Glutamatergic neuron (in vitro differentiated cells): Measurements from ENCODE around the gene ROBO1. TPM values are rescaled to one million over a fixed set of nuclear protein-coding genes. Genes with fewer than 3 reads are reported as not detected.
A peak's percentile ranks its signal among the peaks of the same experiment; 100 is the strongest.

Experiments used
- DNase-seq: peaks from one replicate; pipeline ENCODE4 v3.0.0; 2022
- H3K27ac Mint-ChIP-seq: one replicate; pipeline ENCODE4 v1.8.0; 2020; ENCODE audit warnings: mild to moderate bottlenecking, mixed read lengths, inconsistent platforms; ENCODE audit not compliant: unreplicated experiment
- H3K27me3 Mint-ChIP-seq: one replicate; pipeline ENCODE4 v1.8.0; 2020; ENCODE audit warnings: mild to moderate bottlenecking, moderate library complexity, mixed read lengths, inconsistent platforms; ENCODE audit not compliant: unreplicated experiment
- H3K36me3 Mint-ChIP-seq: one replicate; pipeline ENCODE4 v1.8.0; 2020; ENCODE audit warnings: mild to moderate bottlenecking, mixed read lengths, inconsistent platforms; ENCODE audit not compliant: unreplicated experiment
- H3K4me1 Mint-ChIP-seq: one replicate; pipeline ENCODE4 v1.8.0; 2020; ENCODE audit warnings: mild to moderate bottlenecking, low read depth, mixed read lengths, inconsistent platforms; ENCODE audit not compliant: unreplicated experiment
- H3K4me3 Mint-ChIP-seq: one replicate; pipeline ENCODE4 v1.8.0; 2020; ENCODE audit warnings: mild to moderate bottlenecking, mixed read lengths, inconsistent platforms; ENCODE audit not compliant: unreplicated experiment
- H3K9me3 Mint-ChIP-seq: one replicate; pipeline ENCODE4 v1.8.0; 2020; ENCODE audit warnings: mild to moderate bottlenecking, moderate library complexity, mixed read lengths, inconsistent platforms; ENCODE audit not compliant: unreplicated experiment
- CTCF ChIP-seq: fragments of 200-600 bp; sonication (generic); IDR thresholded peaks from one replicate; pipeline ENCODE4 v1.5.0; 2021; ENCODE audit not compliant: partially characterized antibody, unreplicated experiment
- total RNA-seq: library from RNA; stranded (reverse); fragmentation: NEBNext Ultra II Directional; extraction: Animal tissue kit (Norgen Biotek cat#: 25700); gene quantifications from one replicate; pipeline ENCODE4 v1.2.1, GENCODE V29; 2021; ENCODE audit not compliant: unreplicated experiment

Gene ROBO1
- total RNA-seq, 1 donor from 2014 or later: 505 TPM

- TF ChIP-seq CTCF: no peak
- H3K27ac Mint-ChIP-seq: no peak overlapping the region
- no peaks in the 10 kb centered on the region for H3K27me3 Mint-ChIP-seq
- H3K4me3 Mint-ChIP-seq: no peak overlapping the region
- no peaks in the 10 kb centered on the region for H3K9me3 Mint-ChIP-seq
- H3K36me3 Mint-ChIP-seq: no peaks in the 10 kb centered on the region
- DNase-seq: no peak
- peaks cover 4% of the 10 kb centered on the region for H3K4me1 Mint-ChIP-seq
These were observed 384.3 kb downstream of the ROBO1 start for GRCh38 chr3:79383402-79384012.

- no peak for DNase-seq
- Mint-ChIP-seq H3K27me3 (peaks cover 3% of the 10 kb centered on the region), H3K27ac (no peak overlapping the region), H3K9me3 (no peaks in the 10 kb centered on the region), H3K36me3 (no peaks in the 10 kb centered on the region), H3K4me1 (peaks cover 4% of the 10 kb centered on the region), H3K4me3 (no peak overlapping the region)
- no peak for TF ChIP-seq CTCF
These were observed 387.2 kb downstream of the ROBO1 start for GRCh38 chr3:79380581-79380980.

GRCh38 chr3:79378064-79378463 is 389.7 kb downstream of the ROBO1 start:
- no peak overlapping the region for H3K27ac Mint-ChIP-seq
- no peak overlapping the region for H3K4me3 Mint-ChIP-seq
- TF ChIP-seq CTCF: no peak
- no peaks in the 10 kb centered on the region for H3K9me3 Mint-ChIP-seq
- no peaks in the 10 kb centered on the region for H3K36me3 Mint-ChIP-seq
- peaks cover 3% of the 10 kb centered on the region for H3K27me3 Mint-ChIP-seq
- DNase-seq: no peak
- H3K4me1 Mint-ChIP-seq: no peaks in the 10 kb centered on the region

- H3K4me1 Mint-ChIP-seq: peaks cover 7% of the 10 kb centered on the region
- H3K9me3 Mint-ChIP-seq: no peaks in the 10 kb centered on the region
- no peak overlapping the region for H3K27ac Mint-ChIP-seq
These were observed 398.5 kb downstream of the ROBO1 start for GRCh38 chr3:79369306-79369705.

More at GRCh38 chr3:79369306-79369705, 398.5 kb downstream of the ROBO1 start:
- H3K27me3 Mint-ChIP-seq: no peaks in the 10 kb centered on the region
- DNase-seq: no peak
- H3K36me3 Mint-ChIP-seq: peaks cover 11% of the 10 kb centered on the region
- H3K4me3 Mint-ChIP-seq: no peak overlapping the region
- peak; percentile 6 for TF ChIP-seq CTCF
